ENCODE data around the gene ZNF512B. TPM values are rescaled to one million over a fixed set of nuclear protein-coding genes. Genes with fewer than 3 reads are reported as not detected.

Gene ZNF512B
- total RNA-seq, 2 donors from 2014 or later: 23.7 to 26.8 TPM

- no peaks in the 10 kb centered on the region for H3K4me1 Mint-ChIP-seq
- no peaks in the 10 kb centered on the region for H3K9me3 ChIP-seq (ENCODE audit: control insufficient read depth, low read length)
- H3K36me3 ChIP-seq (ENCODE audit: control insufficient read depth, insufficient read depth, low read length): peaks cover 30% of the 10 kb centered on the region
- H3K4me3 ChIP-seq (ENCODE audit: low read length): no peak overlapping the region
- H3K4me1 ChIP-seq (ENCODE audit: control insufficient read depth, insufficient read depth, low read length): no peaks in the 10 kb centered on the region
- H3K36me3 Mint-ChIP-seq (ENCODE audit: low read depth): peaks cover 20% of the 10 kb centered on the region
- no peak overlapping the region for H3K27ac ChIP-seq (ENCODE audit: low read depth, low read length)
- 98 to 99% methylated on average over 26 to 31 of the region's 33 CpGs for WGBS, 2 experiments (ENCODE audit: insufficient coverage in 1 of 2, insufficient read length in 1 of 2)
- no peak for TF ChIP-seq CTCF (conservative IDR thresholded peaks at IDR 0.05)
- H3K27ac Mint-ChIP-seq: no peak overlapping the region
- DNase-seq: no peak
- no peaks in the 10 kb centered on the region for H3K27me3 ChIP-seq (ENCODE audit: control insufficient read depth, insufficient read depth, low read length, poor library complexity, severe bottlenecking)
- H3K9me3 Mint-ChIP-seq: no peaks in the 10 kb centered on the region
- no peaks in the 10 kb centered on the region for H3K27me3 Mint-ChIP-seq (ENCODE audit: insufficient read depth)
- H3K4me3 Mint-ChIP-seq: no peak overlapping the region
- H3K9ac ChIP-seq (ENCODE audit: extremely low read depth, low read length, poor library complexity, severe bottlenecking): no peak overlapping the region
Measured at GRCh38 chr20:63939061-63939935, 30.4 kb downstream of the ZNF512B start.

GRCh38 chr20:63937596-63937995 is 32.1 kb downstream of the ZNF512B start:
- peak; percentile 36 for DNase-seq
- Histone ChIP-seq H3K9me3 (ENCODE audit: control insufficient read depth, low read length) (no peaks in the 10 kb centered on the region), H3K9ac (ENCODE audit: extremely low read depth, low read length, poor library complexity, severe bottlenecking) (no peak overlapping the region), H3K27me3 (ENCODE audit: control insufficient read depth, insufficient read depth, low read length, poor library complexity, severe bottlenecking) (no peaks in the 10 kb centered on the region), H3K4me1 (ENCODE audit: control insufficient read depth, insufficient read depth, low read length) (no peaks in the 10 kb centered on the region), H3K36me3 (ENCODE audit: control insufficient read depth, insufficient read depth, low read length) (peaks cover 31% of the 10 kb centered on the region), H3K4me3 (ENCODE audit: low read length) (no peak overlapping the region), H3K27ac (ENCODE audit: low read depth, low read length) (no peak overlapping the region)
- Mint-ChIP-seq H3K4me1 (no peaks in the 10 kb centered on the region), H3K4me3 (no peak overlapping the region), H3K27ac (no peak overlapping the region), H3K36me3 (ENCODE audit: low read depth) (peaks cover 16% of the 10 kb centered on the region), H3K9me3 (no peaks in the 10 kb centered on the region), H3K27me3 (ENCODE audit: insufficient read depth) (no peaks in the 10 kb centered on the region)
- 90 to 92% methylated on average over 14 of the region's 14 CpGs for WGBS, 2 experiments (ENCODE audit: insufficient coverage in 1 of 2, insufficient read length in 1 of 2)
- TF ChIP-seq CTCF (conservative IDR thresholded peaks at IDR 0.05): no peak

GRCh38 chr20:63935447-63935846 is 34.3 kb downstream of the ZNF512B start:
- Histone ChIP-seq H3K9ac (ENCODE audit: extremely low read depth, low read length, poor library complexity, severe bottlenecking) (no peak overlapping the region), H3K9me3 (ENCODE audit: control insufficient read depth, low read length) (no peaks in the 10 kb centered on the region), H3K4me1 (ENCODE audit: control insufficient read depth, insufficient read depth, low read length) (no peaks in the 10 kb centered on the region), H3K27ac (ENCODE audit: low read depth, low read length) (no peak overlapping the region), H3K4me3 (ENCODE audit: low read length) (no peak overlapping the region), H3K27me3 (ENCODE audit: control insufficient read depth, insufficient read depth, low read length, poor library complexity, severe bottlenecking) (no peaks in the 10 kb centered on the region), H3K36me3 (ENCODE audit: control insufficient read depth, insufficient read depth, low read length) (peaks cover 47% of the 10 kb centered on the region)
- DNase-seq: no peak
- Mint-ChIP-seq H3K27me3 (ENCODE audit: insufficient read depth) (no peaks in the 10 kb centered on the region), H3K27ac (peak overlapping the region; percentile 16), H3K4me1 (no peaks in the 10 kb centered on the region), H3K36me3 (ENCODE audit: low read depth) (peaks cover 33% of the 10 kb centered on the region), H3K9me3 (no peaks in the 10 kb centered on the region), H3K4me3 (no peak overlapping the region)
- TF ChIP-seq CTCF (conservative IDR thresholded peaks at IDR 0.05): no peak
- 93 to 97% methylated on average over 5 to 9 of the region's 9 CpGs for WGBS, 2 experiments (ENCODE audit: insufficient coverage in 1 of 2, insufficient read length in 1 of 2)

Data from endodermal cell (in vitro differentiated cells).